ENCODE results near the gene MMEL1. TPM values are rescaled to one million over a fixed set of nuclear protein-coding genes. Genes with fewer than 3 reads are reported as not detected.

Gene MMEL1
- total RNA-seq, 4 donors from 2014 or later = 0.78 to 1.7 (median 0.80) TPM; not detected in 1

DNA sequence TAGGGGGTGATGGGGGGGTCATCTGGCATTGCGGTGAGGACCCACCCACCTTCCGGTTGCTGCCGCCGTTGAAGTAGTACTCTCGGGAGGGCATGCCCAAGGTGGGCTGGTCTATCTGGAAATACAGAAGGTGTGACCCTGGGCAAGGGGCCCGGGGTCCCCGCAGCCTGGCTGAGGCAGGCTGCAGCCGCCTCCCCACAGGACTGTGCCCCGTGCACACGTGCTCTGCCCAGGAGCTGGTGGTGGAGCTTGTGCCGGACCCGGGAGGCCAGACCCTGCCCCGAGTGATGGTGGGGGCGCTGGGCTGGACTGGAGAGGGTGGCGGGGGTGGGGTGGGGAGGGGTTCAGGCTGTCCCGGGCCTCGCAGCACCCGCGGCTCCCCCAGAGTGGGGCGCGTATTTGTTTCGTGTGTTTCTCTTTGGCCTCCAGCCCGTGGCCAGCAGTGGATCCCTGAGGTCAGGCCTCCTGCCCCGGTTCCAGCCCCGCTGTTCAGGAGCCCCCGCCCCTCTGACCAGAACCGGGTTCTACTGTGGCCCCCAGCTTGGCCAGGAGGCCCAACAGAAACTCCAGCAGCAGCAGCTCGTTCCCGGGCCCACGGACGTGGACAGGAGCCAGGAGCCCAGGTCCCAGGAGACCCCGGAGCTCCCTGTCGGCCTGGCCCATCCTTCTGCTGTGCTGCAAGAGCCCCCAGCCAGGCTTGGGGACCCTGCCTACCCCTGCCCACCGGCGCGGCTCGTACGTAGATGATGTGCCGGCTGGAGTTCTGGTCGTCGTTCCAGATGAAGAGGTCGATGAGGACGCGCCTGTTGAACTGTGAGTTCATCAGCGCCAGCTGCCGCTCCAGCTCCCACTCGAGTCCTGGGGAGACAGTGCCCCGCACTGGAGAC lies 27.1 kb downstream of the MMEL1 start:
- 86% methylated on average over 30 of the region's 48 CpGs for WGBS
- no peak overlapping the region for H3K27ac ChIP-seq (replicated peaks in 1 of 4)
- no peak for DNase-seq (ENCODE audit: extremely low spot score)

DNA sequence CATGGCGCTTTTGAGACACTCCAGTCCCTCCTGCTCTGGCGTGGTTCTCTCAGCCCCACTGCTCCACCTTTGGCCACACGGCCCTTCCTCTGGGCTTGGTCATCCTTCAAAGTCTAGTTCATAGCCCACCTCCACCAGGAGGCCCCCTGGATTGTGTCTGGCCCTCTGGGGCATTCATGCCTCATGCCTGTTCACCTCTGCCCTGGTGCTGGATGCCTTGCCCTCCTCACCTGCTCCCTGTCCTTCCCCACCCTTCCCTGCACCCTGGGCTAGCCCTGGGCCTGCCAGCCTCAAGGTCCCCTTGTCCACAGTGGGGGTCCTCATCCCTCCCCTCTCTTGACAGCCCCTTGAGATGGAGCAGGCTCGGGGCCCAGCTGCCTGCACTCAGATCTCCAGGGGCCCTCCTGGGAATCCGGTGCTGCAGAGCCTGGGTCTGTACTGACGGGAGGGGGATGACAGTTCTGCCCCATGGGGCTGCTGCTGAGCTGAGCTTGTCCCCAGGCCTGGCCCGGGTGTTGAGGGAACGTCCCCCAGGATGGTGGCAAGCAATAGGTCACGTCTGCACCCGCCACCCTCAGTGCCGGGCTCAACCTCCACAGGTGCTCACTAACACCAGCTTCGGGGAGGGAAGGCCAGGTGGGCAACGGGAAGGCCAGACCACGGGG lies 27.8 kb downstream of the MMEL1 start:
- Histone ChIP-seq H3K36me3 (no peaks in the 10 kb centered on the region), H3K27ac (replicated peaks in 1 of 4) (no peak overlapping the region), H3K27me3 (peaks cover 0 to 66% (median 0%) of the 10 kb centered on the region in 4 donors), H3K4me3 (no peak overlapping the region), H3K4me1 (peaks cover 7 to 12% (median 9%) of the 10 kb centered on the region in 4 donors), H3K9me3 (peaks cover 0 to 19% (median 0%) of the 10 kb centered on the region in 4 donors)
- DNase-seq (ENCODE audit: extremely low spot score) = no peak
- WGBS = 86% methylated on average over 5 of the region's 14 CpGs
- TF ChIP-seq, protein P1, sequence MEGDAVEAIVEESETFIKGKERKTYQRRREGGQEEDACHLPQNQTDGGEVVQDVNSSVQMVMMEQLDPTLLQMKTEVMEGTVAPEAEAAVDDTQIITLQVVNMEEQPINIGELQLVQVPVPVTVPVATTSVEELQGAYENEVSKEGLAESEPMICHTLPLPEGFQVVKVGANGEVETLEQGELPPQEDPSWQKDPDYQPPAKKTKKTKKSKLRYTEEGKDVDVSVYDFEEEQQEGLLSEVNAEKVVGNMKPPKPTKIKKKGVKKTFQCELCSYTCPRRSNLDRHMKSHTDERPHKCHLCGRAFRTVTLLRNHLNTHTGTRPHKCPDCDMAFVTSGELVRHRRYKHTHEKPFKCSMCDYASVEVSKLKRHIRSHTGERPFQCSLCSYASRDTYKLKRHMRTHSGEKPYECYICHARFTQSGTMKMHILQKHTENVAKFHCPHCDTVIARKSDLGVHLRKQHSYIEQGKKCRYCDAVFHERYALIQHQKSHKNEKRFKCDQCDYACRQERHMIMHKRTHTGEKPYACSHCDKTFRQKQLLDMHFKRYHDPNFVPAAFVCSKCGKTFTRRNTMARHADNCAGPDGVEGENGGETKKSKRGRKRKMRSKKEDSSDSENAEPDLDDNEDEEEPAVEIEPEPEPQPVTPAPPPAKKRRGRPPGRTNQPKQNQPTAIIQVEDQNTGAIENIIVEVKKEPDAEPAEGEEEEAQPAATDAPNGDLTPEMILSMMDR (IDR thresholded peaks at IDR 0.05) = no peak
- TF ChIP-seq EP300 (IDR thresholded peaks at IDR 0.05) = no peak
- TF ChIP-seq POLR2AphosphoS5 (IDR thresholded peaks at IDR 0.05) = no peak
- TF ChIP-seq POLR2A (IDR thresholded peaks at IDR 0.05; ENCODE audit: low read depth) = no peak
- intact Hi-C loops (cut with DNase I) = no loop called here

More for the DNA sequence above, 27.1 kb downstream of the MMEL1 start:
- intact Hi-C loops (cut with DNase I) = no loop called here
- Histone ChIP-seq H3K4me1 (peaks cover 10 to 14% (median 12%) of the 10 kb centered on the region in 4 donors), H3K27me3 (peaks cover 0 to 72% (median 0%) of the 10 kb centered on the region in 4 donors), H3K9me3 (peaks cover 0 to 16% (median 0%) of the 10 kb centered on the region in 4 donors), H3K36me3 (no peaks in the 10 kb centered on the region), H3K4me3 (no peak overlapping the region)
- TF ChIP-seq POLR2A (IDR thresholded peaks at IDR 0.05; ENCODE audit: low read depth) (no peak), POLR2AphosphoS5 (IDR thresholded peaks at IDR 0.05) (no peak), EP300 (IDR thresholded peaks at IDR 0.05) (no peak)
- TF ChIP-seq, protein P1 (IDR thresholded peaks at IDR 0.05) = no peak

DNA sequence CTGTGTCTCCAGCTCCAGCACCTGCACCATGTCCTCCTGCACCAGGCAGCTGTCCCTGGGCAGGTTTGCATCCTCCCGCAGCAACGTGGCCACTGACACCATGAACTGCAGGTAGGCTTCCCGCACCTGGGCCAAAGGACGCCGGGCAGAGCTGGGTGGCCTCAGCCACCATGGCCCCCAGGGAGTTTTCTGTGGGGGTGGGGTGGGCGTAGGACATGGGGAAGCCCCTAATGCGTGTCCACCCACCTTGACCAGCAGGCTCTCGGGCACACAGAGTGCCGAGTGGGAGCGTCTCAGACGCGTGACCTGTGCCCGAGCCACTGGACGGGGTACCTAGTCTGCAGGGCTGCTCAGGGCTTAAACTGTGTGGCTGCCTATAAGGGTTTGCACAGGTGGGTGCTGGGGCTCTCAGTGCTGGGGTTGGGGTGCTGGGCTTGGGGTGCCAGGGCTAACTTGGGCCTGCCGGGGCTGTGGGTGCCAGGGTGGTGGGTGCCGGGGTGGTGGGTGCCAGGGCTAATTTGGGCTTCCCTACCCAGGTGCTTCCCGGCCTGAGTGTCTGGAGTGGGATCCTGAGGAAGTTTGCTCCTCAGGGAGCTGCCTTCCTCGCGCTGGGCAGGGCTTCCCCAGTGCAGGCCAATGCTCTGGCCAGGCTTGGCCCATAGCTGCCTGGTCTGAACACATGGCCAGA lies 28.5 kb downstream of the MMEL1 start:
- H3K36me3 ChIP-seq = no peaks in the 10 kb centered on the region
- WGBS = 80% methylated on average over 9 of the region's 19 CpGs
- H3K27ac ChIP-seq (replicated peaks in 1 of 4) = no peak overlapping the region
- H3K4me1 ChIP-seq = peaks cover 7 to 12% (median 9%) of the 10 kb centered on the region in 4 donors
- peaks cover 0 to 60% (median 0%) of the 10 kb centered on the region in 4 donors for H3K27me3 ChIP-seq
- peaks cover 0 to 19% (median 0%) of the 10 kb centered on the region in 4 donors for H3K9me3 ChIP-seq
- H3K4me3 ChIP-seq = no peak overlapping the region
- TF ChIP-seq POLR2A (IDR thresholded peaks at IDR 0.05; ENCODE audit: low read depth) = no peak
- no peak for TF ChIP-seq POLR2AphosphoS5 (IDR thresholded peaks at IDR 0.05)
- TF ChIP-seq EP300 (IDR thresholded peaks at IDR 0.05) = no peak
- TF ChIP-seq, protein P1 (IDR thresholded peaks at IDR 0.05) = no peak
- intact Hi-C loops (cut with DNase I) = no loop called here
- no peak for DNase-seq (ENCODE audit: extremely low spot score)

GRCh38 chr1:2603521-2604155 lies 29.2 kb downstream of the MMEL1 start:
- Histone ChIP-seq H3K9me3 (peaks cover 0 to 24% (median 3%) of the 10 kb centered on the region in 4 donors), H3K27ac (replicated peaks in 1 of 4) (no peak overlapping the region), H3K4me1 (peaks cover 7 to 12% (median 9%) of the 10 kb centered on the region in 4 donors), H3K27me3 (peaks cover 0 to 57% (median 0%) of the 10 kb centered on the region in 4 donors), H3K36me3 (no peaks in the 10 kb centered on the region), H3K4me3 (no peak overlapping the region)
- TF ChIP-seq, protein P1 (IDR thresholded peaks at IDR 0.05) = no peak
- TF ChIP-seq EP300 (IDR thresholded peaks at IDR 0.05) (no peak), POLR2AphosphoS5 (IDR thresholded peaks at IDR 0.05) (no peak)
- DNase-seq (ENCODE audit: extremely low spot score) = no peak
- intact Hi-C loops (cut with DNase I) = no loop called here
- WGBS = 85% methylated on average over 11 of the region's 25 CpGs
